Activated CD8-positive, alpha-beta memory T cell treated with anti-CD3 and anti-CD28 coated beads for 36 hours (primary cell): ENCODE data around the gene ME3. TPM values are rescaled to one million over a fixed set of nuclear protein-coding genes. Genes with fewer than 3 reads are reported as not detected.
"Not testable (repeated sequence)": the region's sequence is repeated elsewhere in the genome, so short reads cannot be mapped to it uniquely, and the experiment has no call there.

ENCODE experiments used
- CTCF ChIA-PET: fragments of 350-600 bp; sonication (Branson Sonifier 250); formaldehyde crosslinking; loops from one replicate; lab custom pipeline; 2021; ENCODE audit warnings: antibody characterized with exemption; lab: Charles Lee
- POLR2A ChIA-PET: fragments of 350-600 bp; sonication (Branson Sonifier 250); formaldehyde crosslinking; loops from one replicate; lab custom pipeline; 2021; ENCODE audit warnings: antibody characterized with exemption; lab: Charles Lee
- total RNA-seq, 2 experiments: library from RNA; stranded (reverse); gene quantifications; one replicate each; pipeline ENCODE4 v1.2.3, GENCODE V29; 2021

The ME3 gene
- total RNA-seq, 2 experiments from 2014 or later: 1.8 TPM

DNA sequence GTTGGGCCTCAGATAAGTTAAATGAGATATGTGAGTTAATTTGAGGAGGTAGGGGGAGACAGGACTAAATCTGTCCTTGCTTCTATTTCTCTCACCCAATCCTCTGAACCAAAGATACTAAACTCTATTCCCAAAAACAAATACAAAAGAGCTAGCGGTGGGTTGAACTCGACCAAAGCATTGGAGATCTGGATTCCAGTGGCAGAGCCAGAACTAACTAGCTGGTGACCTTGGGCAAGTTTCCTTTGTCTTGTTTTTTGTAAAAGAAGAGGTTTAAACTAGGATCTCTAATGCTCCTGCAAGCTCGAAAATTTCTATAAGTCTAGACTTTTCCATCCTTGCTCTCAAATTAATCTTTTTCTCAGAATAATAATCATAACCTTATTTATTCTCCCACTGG is 1.5 kb downstream of the ME3 start:
- CTCF ChIA-PET: no interaction called here

GRCh38 chr11:86670181-86670580 is 2.2 kb downstream of the ME3 start:
- CTCF ChIA-PET: no interaction called here
- POLR2A ChIA-PET: no interaction called here

More for the DNA sequence above, 1.5 kb downstream of the ME3 start:
- POLR2A ChIA-PET: no interaction called here

- POLR2A ChIA-PET: no interaction called here
- CTCF ChIA-PET: no interaction called here
These were observed 3.0 kb downstream of the ME3 start for GRCh38 chr11:86669424-86669823.

DNA sequence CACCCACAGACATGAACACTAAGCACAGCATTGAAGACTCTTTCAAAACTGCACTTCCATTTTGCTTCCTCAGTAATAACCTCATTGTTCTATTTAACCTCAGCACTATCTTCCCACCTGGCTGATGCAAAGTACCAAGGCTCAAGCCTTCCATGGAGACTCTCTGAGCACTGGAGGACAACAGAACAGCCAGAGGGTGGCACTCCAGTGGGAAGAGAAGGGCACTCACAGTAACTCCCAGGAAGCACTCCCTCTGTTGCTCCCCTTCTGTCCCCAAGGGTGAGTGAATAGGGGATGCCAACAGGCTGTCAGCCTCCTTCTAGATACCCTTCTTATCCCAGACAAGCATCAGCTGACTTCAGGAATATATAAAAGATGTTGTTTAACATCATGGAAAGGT is 3.5 kb downstream of the ME3 start:
- POLR2A ChIA-PET: no interaction called here
- CTCF ChIA-PET: no interaction called here

DNA sequence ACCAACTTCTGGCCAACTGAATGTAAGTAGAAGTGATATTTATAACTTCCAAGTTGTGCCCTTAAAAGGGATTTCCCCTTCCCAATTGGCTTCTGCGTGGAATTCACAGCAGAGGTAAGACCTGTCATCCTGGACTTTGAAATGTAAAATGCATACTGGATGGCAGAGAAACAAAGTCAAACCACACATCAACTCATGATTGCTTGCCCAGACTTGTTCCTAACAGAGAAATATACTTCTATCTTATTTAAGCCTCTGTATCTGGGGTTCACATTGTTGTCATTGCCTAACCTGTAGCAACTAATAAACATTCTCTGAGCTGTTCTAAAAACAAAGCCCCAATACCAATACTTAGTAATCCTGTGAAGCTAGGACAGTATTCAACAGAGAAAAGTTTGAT is 6.2 kb downstream of the ME3 start:
- ChIA-PET CTCF (no interaction called here), POLR2A (no interaction called here)

DNA sequence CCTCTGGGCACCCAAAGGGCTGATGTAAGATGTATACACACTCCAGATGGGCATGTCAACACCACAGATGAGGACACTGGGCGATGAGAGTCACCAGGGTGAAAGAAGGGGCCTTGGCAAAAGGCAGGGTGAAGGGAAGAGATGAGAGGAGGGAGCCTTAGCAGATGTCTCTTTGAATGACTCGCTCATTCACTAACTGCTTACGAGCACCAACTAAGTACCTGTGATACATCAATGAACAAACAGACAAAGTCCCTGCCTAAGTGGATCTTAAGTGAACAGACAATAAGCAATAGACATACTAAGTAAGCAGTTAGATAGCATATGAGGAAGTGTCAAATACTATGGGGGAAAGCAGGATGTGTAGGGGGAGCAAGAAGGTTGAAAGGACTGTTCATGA is 7.5 kb downstream of the ME3 start:
- ChIA-PET CTCF (no interaction called here), POLR2A (no interaction called here)

- ChIA-PET CTCF (no interaction called here), POLR2A (no interaction called here)
These were observed 8.7 kb downstream of the ME3 start for GRCh38 chr11:86663761-86664160.

- ChIA-PET CTCF (no interaction called here), POLR2A (no interaction called here)
These were observed 9.1 kb downstream of the ME3 start for GRCh38 chr11:86663291-86663690.

- ChIA-PET POLR2A (no interaction called here), CTCF (no interaction called here)
These were observed 11.7 kb downstream of the ME3 start for GRCh38 chr11:86660736-86661135.

DNA sequence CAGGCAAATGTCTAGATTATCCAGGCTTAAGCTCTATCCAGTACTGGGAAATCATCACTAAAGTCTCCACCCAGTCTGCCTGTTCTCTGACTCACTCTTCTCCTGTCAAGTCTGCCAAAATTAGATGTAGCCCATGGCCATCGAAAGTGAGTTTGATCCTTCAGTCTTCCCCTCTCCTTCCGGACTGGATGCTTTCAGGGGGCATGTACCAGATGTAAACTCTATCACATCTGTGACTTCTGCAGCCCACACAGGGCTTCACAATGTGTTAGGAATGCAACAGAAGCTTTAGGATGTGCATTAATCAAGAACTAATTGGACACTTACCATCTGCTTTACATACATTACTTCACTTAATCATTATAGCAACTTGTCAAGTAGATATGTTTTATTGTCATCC is 12.3 kb downstream of the ME3 start:
- CTCF ChIA-PET: no interaction called here
- POLR2A ChIA-PET: no interaction called here

- CTCF ChIA-PET: no interaction called here
These were observed 13.9 kb downstream of the ME3 start for GRCh38 chr11:86658534-86658933.

GRCh38 chr11:86645212-86645611 is 27.2 kb downstream of the ME3 start:
- CTCF ChIA-PET, POLR2A ChIA-PET: not testable (repeated sequence)

More at GRCh38 chr11:86658534-86658933, 13.9 kb downstream of the ME3 start:
- POLR2A ChIA-PET: no interaction called here

- POLR2A ChIA-PET: no interaction called here
These were observed 28.1 kb downstream of the ME3 start for GRCh38 chr11:86644291-86644690.

DNA sequence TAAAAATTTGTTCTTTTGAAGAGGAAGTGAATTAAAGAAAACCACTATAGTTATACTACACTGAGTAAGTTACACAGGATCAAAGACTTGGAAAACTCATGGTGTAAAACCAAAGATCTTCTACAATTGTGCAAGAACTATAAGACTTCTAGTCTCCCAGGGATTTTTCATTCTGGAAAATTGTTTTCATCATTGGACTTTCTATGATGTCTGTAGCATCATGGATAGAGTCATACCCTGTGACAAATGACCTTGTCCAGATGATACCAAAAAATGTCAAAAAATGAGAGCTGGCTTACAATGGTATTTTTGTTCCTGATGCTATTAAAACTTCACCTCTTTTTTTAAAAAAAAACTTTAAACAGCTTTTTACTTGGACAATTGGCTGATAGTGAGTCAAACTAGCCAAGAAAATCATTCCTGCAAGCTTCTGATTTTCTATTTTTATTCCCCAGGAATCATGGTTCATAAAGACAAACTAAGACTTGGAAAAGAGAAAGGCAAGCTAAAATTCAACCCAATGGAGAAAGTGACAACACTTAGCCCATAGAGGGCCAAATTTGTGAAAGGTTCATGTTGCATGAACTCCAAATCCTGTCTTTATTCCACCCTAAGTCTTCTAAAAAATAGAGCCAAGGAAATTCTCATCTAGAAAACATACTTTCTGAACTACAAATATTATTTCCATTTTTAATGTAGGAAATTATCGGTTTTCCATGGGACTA is 30.7 kb downstream of the ME3 start:
- CTCF ChIA-PET: no interaction called here
- POLR2A ChIA-PET: no interaction called here

More at GRCh38 chr11:86644291-86644690, 28.1 kb downstream of the ME3 start:
- CTCF ChIA-PET: no interaction called here

DNA sequence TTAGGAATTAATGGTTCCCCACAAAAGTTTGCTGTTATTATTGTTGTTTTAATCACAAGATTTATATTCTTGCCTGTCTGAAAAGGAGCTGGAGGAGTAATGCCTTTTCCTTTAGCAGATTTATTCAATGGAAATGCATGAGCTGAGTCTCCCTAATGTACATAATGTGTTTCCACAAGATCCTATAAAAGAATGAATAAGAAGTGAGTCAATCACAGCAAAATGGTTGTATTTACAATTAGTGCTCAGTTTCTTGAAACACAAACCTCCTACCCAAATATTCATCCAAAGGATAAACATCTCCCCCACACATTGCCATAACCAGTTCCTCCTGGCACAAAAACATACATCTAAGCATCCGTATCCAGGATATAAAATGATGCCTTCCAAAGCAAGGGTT is 33.3 kb downstream of the ME3 start:
- POLR2A ChIA-PET: no interaction called here
- CTCF ChIA-PET: interaction anchor here (1.6 kb wide), 1 partner anchor 31 kb away, joined by 3 read pairs; no protein-coding TSS in a partner anchor

GRCh38 chr11:86638673-86639072 is 33.7 kb downstream of the ME3 start:
- ChIA-PET CTCF (interaction anchor here (1.6 kb wide), 1 partner anchor 31 kb away, joined by 3 read pairs; no protein-coding TSS in a partner anchor), POLR2A (no interaction called here)

DNA sequence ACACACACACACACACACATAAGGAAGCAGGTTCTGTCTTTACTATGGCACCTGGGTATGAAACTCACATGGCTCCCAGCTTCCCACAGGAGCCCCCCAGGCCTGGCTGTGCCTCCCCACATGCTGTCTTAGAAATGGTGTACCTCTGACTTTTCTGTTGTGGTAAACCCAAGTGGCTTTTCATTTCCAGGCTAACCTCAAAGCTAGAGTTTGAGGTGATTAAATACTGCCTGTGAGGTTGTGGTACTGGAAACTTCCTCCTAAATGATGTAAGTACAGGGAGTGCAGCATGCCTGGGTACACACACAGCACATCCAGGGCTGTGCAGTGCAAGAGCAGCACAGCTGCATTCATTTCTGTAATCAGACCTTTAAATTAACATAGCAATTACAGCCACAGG is 34.4 kb downstream of the ME3 start:
- ChIA-PET POLR2A (no interaction called here), CTCF (interaction anchor here (1.6 kb wide), 1 partner anchor 30 kb away, joined by 3 read pairs; no protein-coding TSS in a partner anchor)

DNA sequence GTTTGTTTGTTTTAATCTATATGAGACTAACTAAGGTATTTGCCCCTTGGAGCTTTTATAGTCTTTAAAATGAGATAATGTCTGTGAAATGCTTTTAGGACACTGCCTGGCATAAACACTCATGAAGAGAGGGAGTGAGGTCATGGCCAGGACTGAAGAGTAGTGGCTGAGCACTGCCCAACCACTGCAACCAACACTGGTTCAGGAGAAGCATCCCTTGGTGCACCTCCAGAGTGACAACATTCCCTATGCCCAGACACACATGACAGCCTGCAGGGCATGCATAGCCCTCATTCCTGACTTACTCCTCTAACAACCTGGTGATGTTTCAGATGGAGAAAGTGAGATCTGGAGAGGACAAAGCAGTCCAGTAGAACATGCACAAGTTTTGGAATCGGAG is 36.1 kb downstream of the ME3 start:
- CTCF ChIA-PET: no interaction called here
- POLR2A ChIA-PET: no interaction called here

- POLR2A ChIA-PET: no interaction called here
- CTCF ChIA-PET: no interaction called here
These were observed 39.7 kb downstream of the ME3 start for GRCh38 chr11:86632499-86633269.

- POLR2A ChIA-PET: no interaction called here
These were observed 42.0 kb downstream of the ME3 start for GRCh38 chr11:86630229-86630981.

More at GRCh38 chr11:86630229-86630981, 42.0 kb downstream of the ME3 start:
- CTCF ChIA-PET: no interaction called here
